Epithelial cell of proximal tubule (primary cell): ENCODE data around the gene THEM5. TPM values are rescaled to one million over a fixed set of nuclear protein-coding genes. Genes with fewer than 3 reads are reported as not detected.

Experiments
- DNase-seq: peaks from one replicate; pipeline ENCODE4 v3.0.0-alpha.2; 2011; ENCODE audit warnings: low read depth
- H3K4me3 ChIP-seq: 2 replicates; pipeline ENCODE4 v1.5.1; 2011; ENCODE audit warnings: low read depth, mild to moderate bottlenecking, low read length
- total RNA-seq: library from RNA; depleted of rRNA; stranded (reverse); fragments of >200 nt; gene quantifications from 2 replicates; pipeline ENCODE4 v1.2.3, GENCODE V29; 2015
- TF ChIP-seq, protein P1 (sequence below): conservative IDR thresholded peaks from 2 replicates; pipeline ENCODE4 v1.5.1; 2012; ENCODE audit warnings: low read depth, mild to moderate bottlenecking, low read length

Gene THEM5
- total RNA-seq, 1 donor from 2014 or later = not detected

DNA sequence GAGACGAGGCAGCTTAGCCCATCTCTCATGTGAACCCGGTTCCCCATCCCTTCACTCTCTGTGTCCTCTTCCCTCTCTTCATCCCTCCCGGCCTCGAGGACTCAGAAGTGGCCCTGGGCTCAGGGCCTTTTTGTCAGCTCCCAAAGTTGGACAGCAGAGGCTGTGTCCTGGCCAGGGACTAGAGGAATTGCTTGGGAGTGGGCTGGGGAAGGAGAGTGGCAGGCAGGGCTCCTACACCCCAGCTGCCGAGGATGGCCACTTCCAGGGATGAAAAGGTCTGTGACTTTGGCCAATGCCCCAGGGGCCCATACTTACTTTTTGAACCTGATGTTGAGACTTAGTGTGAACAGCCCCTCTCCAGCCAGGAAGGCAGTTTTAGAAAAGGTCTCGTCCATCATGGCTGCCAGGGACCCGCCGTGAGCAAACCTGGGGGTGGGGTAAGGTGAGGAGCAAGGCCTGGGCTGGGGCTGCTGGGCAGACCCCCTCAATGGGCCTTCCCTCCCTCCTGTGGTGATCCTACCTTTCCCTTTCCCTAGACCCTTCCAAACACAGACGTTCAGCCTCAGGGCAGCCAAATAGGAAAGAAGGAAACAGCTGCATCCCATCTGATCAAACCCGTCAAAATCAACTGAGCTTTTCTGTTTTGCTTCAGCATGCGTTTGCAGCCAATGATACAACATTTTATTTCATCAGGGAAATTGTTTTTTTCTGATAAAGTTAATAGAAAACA is 5.5 kb downstream of the THEM5 start:
- H3K4me3 ChIP-seq = no peak overlapping the region
- DNase-seq = no peak
- TF ChIP-seq, protein P1, sequence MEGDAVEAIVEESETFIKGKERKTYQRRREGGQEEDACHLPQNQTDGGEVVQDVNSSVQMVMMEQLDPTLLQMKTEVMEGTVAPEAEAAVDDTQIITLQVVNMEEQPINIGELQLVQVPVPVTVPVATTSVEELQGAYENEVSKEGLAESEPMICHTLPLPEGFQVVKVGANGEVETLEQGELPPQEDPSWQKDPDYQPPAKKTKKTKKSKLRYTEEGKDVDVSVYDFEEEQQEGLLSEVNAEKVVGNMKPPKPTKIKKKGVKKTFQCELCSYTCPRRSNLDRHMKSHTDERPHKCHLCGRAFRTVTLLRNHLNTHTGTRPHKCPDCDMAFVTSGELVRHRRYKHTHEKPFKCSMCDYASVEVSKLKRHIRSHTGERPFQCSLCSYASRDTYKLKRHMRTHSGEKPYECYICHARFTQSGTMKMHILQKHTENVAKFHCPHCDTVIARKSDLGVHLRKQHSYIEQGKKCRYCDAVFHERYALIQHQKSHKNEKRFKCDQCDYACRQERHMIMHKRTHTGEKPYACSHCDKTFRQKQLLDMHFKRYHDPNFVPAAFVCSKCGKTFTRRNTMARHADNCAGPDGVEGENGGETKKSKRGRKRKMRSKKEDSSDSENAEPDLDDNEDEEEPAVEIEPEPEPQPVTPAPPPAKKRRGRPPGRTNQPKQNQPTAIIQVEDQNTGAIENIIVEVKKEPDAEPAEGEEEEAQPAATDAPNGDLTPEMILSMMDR = no peak

DNA sequence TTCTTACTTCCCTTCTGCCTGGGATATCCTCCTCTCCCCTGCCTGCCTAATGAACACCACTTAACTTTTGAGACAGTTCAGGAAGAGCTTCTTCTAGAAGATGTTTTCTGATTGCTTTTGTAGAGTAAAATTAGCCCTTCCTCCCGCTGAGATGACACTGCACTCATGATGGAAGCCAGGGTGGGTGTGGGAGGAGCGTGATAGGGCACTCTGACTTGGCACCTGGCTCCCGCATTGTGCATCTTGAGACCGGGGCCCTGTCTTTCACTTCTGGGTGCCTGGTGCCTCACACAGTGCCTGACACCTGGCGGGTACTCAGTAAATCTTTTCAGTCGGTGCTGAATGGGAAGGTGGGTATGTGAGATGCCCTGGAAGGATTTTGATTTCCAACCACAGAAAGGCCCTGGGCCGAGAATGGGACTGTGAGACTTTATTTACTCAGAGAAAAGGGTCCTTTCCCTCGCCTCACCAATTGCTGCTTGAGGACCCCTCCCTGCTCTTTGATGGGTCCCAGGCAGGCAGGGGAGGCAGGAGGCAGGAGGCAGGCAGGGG is 6.8 kb downstream of the THEM5 start:
- no peak for DNase-seq
- no peak overlapping the region for H3K4me3 ChIP-seq
- TF ChIP-seq, protein P1 = no peak

DNA sequence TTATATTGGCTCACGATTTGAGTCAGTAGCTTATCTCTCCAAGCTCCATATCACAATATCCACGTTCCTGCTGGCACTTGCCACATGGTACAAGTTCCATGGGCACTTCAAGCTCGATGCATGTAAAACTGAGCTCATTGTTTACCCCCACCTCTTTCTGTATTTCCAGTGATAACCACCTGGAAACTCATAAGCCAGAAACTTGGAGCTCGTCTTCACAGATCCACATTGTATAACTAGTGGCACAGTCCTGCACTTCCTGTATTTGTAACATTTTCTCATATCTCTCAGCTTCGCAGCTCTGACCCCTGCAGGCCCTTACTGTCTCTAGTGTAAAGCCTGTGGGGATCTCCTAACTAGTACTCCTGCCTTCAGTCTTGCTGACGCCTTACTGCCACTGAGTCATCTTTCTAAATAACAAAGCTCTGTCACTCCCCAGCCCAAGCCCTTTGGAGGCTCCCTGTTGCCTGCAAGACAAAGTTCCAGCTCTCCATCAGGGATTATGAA is 7.4 kb downstream of the THEM5 start:
- TF ChIP-seq, protein P1 = no peak
- no peak for DNase-seq
- H3K4me3 ChIP-seq = no peak overlapping the region

DNA sequence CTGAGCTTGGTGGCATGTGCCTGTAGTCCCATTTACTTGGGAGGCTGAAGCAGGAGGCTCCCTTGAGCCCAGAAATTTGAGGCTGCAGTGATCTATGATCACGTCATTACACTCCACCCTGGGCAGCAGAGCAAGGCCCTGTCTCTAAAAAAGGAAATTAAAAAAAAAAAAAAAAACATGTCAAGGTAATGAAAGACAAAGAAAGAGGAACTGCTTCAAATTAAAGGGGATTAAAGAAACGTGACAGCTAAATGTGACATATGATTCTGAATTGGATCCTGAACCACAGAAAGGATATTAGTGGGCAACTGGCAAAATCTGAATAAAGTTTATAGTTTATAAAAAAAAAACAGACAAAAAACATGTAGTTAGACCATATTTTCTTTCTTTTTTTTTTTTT is 10.1 kb downstream of the THEM5 start:
- no peak overlapping the region for H3K4me3 ChIP-seq
- TF ChIP-seq, protein P1 = no peak
- DNase-seq = no peak

DNA sequence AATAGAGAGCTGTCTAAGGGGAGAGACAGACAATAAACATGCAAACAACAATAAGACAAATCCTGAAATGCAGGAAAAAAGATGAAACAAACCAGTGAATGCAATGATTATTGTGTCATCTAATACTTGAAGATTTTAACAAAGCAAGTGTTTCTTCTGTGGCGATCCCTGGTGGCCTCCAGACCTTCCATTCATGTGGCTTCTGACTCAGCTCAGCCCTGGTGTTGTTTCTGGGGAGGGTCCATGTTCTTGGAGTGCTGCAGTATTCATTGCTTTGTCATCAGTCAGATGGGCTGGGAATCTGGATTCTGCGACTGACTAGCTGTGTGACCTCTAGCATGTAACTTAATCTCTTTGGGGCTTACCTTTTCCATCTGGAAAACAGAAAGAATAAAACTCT is 12.4 kb downstream of the THEM5 start:
- peak; percentile 67 for DNase-seq
- TF ChIP-seq, protein P1 = no peak

DNA sequence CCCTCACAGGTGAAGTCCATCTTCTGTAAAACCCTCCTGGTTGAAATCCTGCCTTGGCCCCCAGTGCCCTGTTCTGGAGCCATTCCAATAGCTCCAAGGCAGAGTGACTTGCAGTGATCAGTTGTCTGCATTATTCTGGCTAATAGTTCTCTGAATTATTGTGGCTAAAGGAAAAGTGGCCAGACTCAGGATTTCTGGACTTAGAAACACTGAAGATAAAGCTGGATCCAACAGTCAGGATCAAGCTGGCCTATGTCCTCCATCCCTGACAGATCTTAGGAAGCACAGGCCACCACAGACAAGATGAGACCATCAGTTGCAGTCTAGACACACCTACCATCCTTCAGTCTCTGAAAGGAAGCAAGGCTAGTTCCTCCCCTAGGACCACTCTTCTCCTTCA is 13.1 kb downstream of the THEM5 start:
- DNase-seq = no peak
- H3K4me3 ChIP-seq = peak overlapping the region; percentile 6
- TF ChIP-seq, protein P1 = no peak

More for the DNA sequence above, 12.4 kb downstream of the THEM5 start:
- H3K4me3 ChIP-seq = no peak overlapping the region
